Ectodermal cell (in vitro differentiated cells): ENCODE results near the gene MYH13. TPM values are rescaled to one million over a fixed set of nuclear protein-coding genes. Genes with fewer than 3 reads are reported as not detected.

ENCODE experiments used
- H3K27ac ChIP-seq: 2 replicates; pipeline ENCODE4 v1.7.0; 2013; ENCODE audit warnings: mild to moderate bottlenecking, low read depth, low read length; ENCODE audit not compliant: insufficient read depth, poor library complexity, severe bottlenecking
- H3K27me3 ChIP-seq: 2 replicates; pipeline ENCODE4 v1.7.0; 2013; ENCODE audit warnings: mild to moderate bottlenecking, low read length; ENCODE audit not compliant: insufficient read depth, control insufficient read depth, poor library complexity, severe bottlenecking
- H3K36me3 ChIP-seq: one replicate; pipeline ENCODE4 v1.7.0; 2013; ENCODE audit warnings: low read length; ENCODE audit not compliant: control insufficient read depth, insufficient read depth
- H3K4me1 ChIP-seq: one replicate; pipeline ENCODE4 v1.7.0; 2013; ENCODE audit warnings: low read length; ENCODE audit not compliant: control insufficient read depth, insufficient read depth
- H3K4me3 ChIP-seq: 2 replicates; pipeline ENCODE4 v1.7.0; 2013; ENCODE audit warnings: low read depth, low read length, control low read depth; ENCODE audit not compliant: insufficient read depth
- H3K9me3 ChIP-seq: 2 replicates; pipeline ENCODE4 v1.7.0; 2013; ENCODE audit warnings: mild to moderate bottlenecking, low read length, moderate library complexity; ENCODE audit not compliant: control insufficient read depth
- WGBS, 2 experiments: methylation state at CpG; one replicate each; pipeline ENCODE4 v1.1.7; 2013; ENCODE audit warnings: missing lambda C conversion rate in 2 of 2; 5-methylcytosine and 5-hydroxymethylcytosine counted together
- polyA plus RNA-seq, 4 experiments: library from polyadenylated mRNA; stranded (reverse); fragments of 50-300 nt; gene quantifications; one replicate each; pipeline ENCODE4 v1.2.3, GENCODE V29; 2013

MYH13 gene
- not detected for polyA plus RNA-seq (2013, experiment 1 of 4)
- polyA plus RNA-seq (2013, experiment 2 of 4) = not detected
- polyA plus RNA-seq (2013, experiment 3 of 4) = not detected
- not detected for polyA plus RNA-seq (2013, experiment 4 of 4)

- Histone ChIP-seq H3K36me3 (no peaks in the 10 kb centered on the region), H3K27me3 (no peaks in the 10 kb centered on the region), H3K4me3 (no peak within 1 kb of the TSS), H3K9me3 (no peaks in the 10 kb centered on the region), H3K4me1 (no peaks in the 10 kb centered on the region), H3K27ac (no peak within 1 kb of the TSS)
- WGBS, 2 experiments = 90 to 92% methylated on average over 5 of the region's 5 CpGs
Observed at GRCh38 chr17:10372906-10373305, at the start of gene MYH13. MYH13 (minus strand) TSS chr17:10373006; CDS start chr17:10364530, 8,476 bp downstream.

DNA sequence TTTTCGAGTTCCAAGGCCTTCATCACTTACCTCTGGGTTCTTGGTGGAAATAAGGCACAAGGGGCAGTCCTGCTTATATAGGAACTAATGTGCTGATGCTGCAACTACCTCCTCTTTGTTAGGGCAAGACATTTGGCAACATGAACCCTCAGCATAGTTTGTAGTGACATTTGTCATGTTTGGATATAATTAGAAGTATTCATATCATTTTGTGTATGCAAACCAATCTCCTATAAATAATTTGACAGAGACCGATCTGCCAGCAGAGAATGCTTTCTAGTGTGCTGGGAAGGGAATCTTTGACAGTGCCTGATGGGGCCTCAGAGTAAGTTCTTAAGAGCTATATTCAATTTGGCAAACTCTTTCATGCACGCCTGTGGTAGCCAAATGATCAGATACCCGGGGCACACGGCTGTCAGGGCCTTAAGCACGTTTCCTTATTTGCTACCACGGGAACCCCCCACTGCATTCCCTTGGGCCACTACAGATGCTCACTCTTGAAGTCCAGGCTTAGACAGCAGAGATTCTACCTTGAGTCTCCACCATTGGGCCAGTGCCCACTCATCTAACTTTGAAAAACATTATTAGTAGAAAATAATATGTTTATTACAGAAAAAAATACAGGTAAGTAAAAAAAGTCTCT lies 49.2 kb upstream of the MYH13 start, which contains the start of gene MYH8:
TSS of gene MYH8 (minus strand) at position 51 of the 643 bp plus-strand sequence. CDS start 1,723 bp downstream, outside the sequence.
- no peaks in the 10 kb centered on the region for H3K4me1 ChIP-seq
- no peaks in the 10 kb centered on the region for H3K36me3 ChIP-seq
- no peaks in the 10 kb centered on the region for H3K9me3 ChIP-seq
- no peak within 1 kb of the TSS for H3K4me3 ChIP-seq
- 90 to 92% methylated on average over 7 of the region's 7 CpGs for WGBS, 2 experiments
- H3K27me3 ChIP-seq = no peaks in the 10 kb centered on the region
- no peak within 1 kb of the TSS for H3K27ac ChIP-seq

DNA sequence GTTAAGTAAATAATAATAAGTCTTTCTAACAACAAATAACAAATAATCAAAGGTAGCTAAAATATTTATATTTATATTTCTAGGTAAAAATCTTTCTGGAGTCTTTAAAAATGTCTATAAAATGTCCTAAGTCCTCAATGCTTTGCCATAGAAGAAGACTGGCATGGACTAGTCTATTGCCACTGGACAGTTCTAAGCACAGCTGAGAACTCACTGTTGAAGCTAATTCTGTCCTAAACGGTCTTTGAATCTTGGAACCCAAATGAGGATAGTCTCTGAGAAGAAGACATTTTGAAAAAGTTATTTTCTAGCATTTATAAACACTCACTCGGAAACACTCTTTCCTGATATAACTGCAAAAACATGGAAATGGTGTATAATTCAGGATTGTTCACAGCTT lies 48.4 kb upstream of the MYH13 start:
- no peak overlapping the region for H3K4me3 ChIP-seq
- no peak overlapping the region for H3K27ac ChIP-seq
- H3K36me3 ChIP-seq = no peaks in the 10 kb centered on the region
- no peaks in the 10 kb centered on the region for H3K27me3 ChIP-seq
- no peaks in the 10 kb centered on the region for H3K4me1 ChIP-seq
- 84% methylated on average over 2 of the region's 2 CpGs for WGBS, 2 experiments
- no peaks in the 10 kb centered on the region for H3K9me3 ChIP-seq

DNA sequence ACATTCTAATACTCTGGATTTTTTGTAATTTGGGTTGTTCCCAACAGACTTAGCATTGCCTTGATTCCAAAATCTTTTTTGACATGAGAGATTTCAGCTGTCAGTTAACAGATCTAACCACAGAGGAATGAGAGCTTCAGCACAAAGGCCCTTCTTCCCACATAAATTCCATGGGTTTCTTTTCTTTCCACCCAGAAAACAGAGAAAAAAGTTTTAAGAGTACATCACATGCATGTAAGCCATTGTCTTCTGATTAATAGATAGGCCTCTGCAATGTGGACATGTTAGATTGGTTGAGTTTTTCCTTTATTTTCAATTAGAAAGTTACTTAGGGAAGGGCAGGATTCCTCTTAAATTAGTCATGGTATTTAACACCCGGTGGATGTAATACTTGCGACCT lies 48.0 kb upstream of the MYH13 start:
- no CpG with 5 or more reads among the region's 2 CpGs for WGBS, 2 experiments
- Histone ChIP-seq H3K4me1 (no peaks in the 10 kb centered on the region), H3K9me3 (no peaks in the 10 kb centered on the region), H3K4me3 (no peak overlapping the region), H3K27ac (no peak overlapping the region), H3K27me3 (no peaks in the 10 kb centered on the region), H3K36me3 (no peaks in the 10 kb centered on the region)

GRCh38 chr17:10417431-10417830 lies 44.6 kb upstream of the MYH13 start:
- Histone ChIP-seq H3K27me3 (no peaks in the 10 kb centered on the region), H3K4me1 (no peaks in the 10 kb centered on the region), H3K27ac (no peak overlapping the region), H3K9me3 (no peaks in the 10 kb centered on the region), H3K4me3 (no peak overlapping the region), H3K36me3 (no peaks in the 10 kb centered on the region)
- WGBS, 2 experiments = 94 to 99% methylated on average over 3 of the region's 3 CpGs

DNA sequence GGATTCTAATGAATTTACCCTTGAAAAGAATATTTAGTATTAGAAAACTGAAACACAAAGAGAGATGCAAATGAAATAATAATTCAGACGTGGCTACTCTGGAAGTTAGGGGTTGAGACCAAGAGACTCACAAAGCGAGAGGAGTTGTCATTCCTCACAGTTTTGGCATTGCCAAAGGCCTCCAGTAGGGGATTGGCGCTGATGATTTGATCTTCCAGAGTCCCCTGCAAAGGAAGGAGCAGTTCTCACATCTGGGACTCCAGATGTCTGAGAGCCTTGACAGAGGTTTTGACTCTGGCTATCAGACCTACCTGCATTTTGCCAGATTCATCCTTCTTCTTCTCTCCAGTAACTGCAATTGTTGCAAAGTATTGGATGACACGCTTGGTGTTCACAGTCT lies 42.4 kb upstream of the MYH13 start:
- no peak overlapping the region for H3K27ac ChIP-seq
- H3K36me3 ChIP-seq = no peaks in the 10 kb centered on the region
- H3K27me3 ChIP-seq = no peaks in the 10 kb centered on the region
- H3K9me3 ChIP-seq = no peaks in the 10 kb centered on the region
- no peak overlapping the region for H3K4me3 ChIP-seq
- 90 to 91% methylated on average over 4 of the region's 4 CpGs for WGBS, 2 experiments
- no peaks in the 10 kb centered on the region for H3K4me1 ChIP-seq

DNA sequence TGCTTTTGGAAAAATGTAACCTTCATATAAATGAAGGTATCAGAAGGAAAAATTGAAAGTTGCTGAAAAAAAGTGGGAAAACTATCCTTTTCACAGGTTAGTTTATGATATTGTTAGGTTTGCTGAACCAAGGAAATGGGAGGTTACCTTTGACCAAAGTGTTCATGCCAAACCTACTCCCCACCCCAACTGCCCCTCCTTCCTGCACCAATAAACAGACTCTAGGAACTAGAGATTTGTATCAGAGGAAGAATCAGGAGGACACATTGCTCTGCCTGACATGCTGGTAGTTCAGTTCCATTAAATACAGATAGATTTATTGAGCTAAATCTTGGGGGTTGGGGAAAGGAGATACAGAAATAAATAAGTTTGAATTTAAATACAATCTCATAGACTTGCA lies 30.8 kb upstream of the MYH13 start:
- no peaks in the 10 kb centered on the region for H3K36me3 ChIP-seq
- no peaks in the 10 kb centered on the region for H3K9me3 ChIP-seq
- no peak overlapping the region for H3K27ac ChIP-seq
- H3K4me1 ChIP-seq = no peaks in the 10 kb centered on the region
- H3K27me3 ChIP-seq = no peaks in the 10 kb centered on the region
- H3K4me3 ChIP-seq = no peak overlapping the region

DNA sequence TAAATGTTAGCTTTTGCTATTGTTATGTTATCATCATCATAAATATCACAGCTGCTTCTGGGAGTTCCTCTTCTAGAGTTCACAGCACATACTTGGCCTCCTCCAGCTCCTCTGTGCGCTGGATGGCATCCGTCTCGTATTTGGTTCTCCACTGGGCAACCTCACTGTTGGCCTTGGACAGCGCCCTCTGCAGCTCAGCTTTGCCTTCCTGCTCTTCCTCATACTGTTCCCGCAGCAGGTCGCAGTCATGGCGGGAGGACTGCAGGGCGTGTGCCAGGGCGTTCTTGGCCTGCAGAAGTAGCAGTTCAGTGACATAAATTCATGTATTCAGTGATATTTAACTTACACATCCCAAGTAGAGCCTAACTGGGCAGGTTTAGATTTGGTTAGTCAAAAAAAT lies 25.5 kb upstream of the MYH13 start:
- Histone ChIP-seq H3K27ac (no peak overlapping the region), H3K4me1 (no peaks in the 10 kb centered on the region), H3K4me3 (no peak overlapping the region), H3K36me3 (no peaks in the 10 kb centered on the region), H3K9me3 (no peaks in the 10 kb centered on the region), H3K27me3 (no peaks in the 10 kb centered on the region)
- 88 to 90% methylated on average over 8 to 9 of the region's 9 CpGs for WGBS, 2 experiments

DNA sequence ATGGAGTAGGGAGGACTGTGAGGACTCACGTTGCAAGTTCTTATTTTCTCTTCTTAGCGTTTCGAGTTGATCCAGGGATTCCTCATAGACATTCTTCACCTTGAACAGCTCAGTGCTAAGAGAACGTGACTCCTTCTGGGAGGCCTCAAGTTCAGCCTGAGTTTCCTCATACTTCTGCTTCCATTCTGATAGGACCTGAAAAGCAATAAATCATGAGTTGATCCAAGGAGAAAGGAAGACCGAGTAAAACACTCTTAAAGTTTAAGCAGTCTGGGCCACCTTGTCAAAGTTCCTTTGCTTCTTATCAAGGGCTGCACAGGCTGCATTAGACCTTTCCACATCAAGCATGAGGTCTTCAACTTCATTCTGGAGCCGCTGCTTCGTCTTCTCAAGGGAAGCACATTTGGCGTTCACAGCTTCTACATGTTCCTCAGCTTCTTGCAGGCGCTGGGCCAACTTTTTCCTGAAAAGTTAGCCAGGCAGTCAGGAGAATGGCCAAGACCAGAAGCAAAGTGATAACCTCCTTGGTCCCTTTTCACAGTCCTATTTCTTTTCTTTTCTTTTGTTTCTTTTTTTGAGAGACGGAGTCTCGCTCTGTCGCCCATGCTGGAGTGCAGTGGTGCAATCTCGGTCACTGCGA lies 23.8 kb upstream of the MYH13 start:
- Histone ChIP-seq H3K36me3 (no peaks in the 10 kb centered on the region), H3K9me3 (no peaks in the 10 kb centered on the region), H3K4me3 (no peak overlapping the region), H3K27me3 (no peaks in the 10 kb centered on the region), H3K4me1 (no peaks in the 10 kb centered on the region), H3K27ac (no peak overlapping the region)
- WGBS, 2 experiments = 93 to 96% methylated on average over 14 of the region's 14 CpGs

DNA sequence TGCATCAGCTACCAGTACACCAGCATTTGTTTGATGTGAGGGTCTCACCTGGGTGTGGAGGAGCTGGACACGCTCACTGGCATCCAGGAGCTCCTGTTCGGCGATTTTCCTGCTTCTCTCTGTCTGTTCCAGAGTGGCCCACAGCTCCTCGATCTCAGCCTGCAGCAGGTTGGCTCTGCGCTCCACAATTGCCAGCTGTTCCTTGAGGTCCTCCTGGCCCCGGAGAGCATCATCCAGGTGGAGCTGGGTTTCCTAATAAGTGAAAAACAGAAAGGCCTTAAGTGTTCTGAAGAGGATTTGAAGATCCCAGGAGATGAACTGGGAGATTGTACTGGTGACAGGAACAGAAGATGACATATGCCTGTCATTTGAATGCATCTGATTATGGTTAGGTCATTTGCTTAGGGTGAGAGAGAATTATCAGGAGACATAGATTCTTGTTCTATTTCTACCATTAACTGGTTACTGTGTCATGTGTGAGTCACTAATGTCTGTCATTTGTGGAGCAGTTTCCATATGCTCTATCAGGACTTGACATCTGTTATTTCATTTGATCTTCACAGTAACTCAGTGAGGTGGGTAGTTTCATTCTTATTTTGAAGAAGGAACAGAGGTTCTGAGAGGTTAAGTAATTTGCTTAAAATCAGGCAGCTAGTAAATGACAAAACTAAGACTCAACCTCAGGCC lies 21.5 kb upstream of the MYH13 start:
- no peak overlapping the region for H3K4me3 ChIP-seq
- H3K27ac ChIP-seq = no peak overlapping the region
- H3K36me3 ChIP-seq = no peaks in the 10 kb centered on the region
- WGBS, 2 experiments = 91 to 93% methylated on average over 6 of the region's 6 CpGs
- H3K27me3 ChIP-seq = no peaks in the 10 kb centered on the region
- H3K4me1 ChIP-seq = no peaks in the 10 kb centered on the region
- no peaks in the 10 kb centered on the region for H3K9me3 ChIP-seq
